Measurements from ENCODE around the gene SDK1. TPM values are rescaled to one million over a fixed set of nuclear protein-coding genes. Genes with fewer than 3 reads are reported as not detected.

The SDK1 gene
- total and polyA plus RNA-seq, 2 of the 8 experiments (the other 6 are each of a cell fraction or from before 2014, with no cell fraction given) = 3.3 to 7.2 TPM

DNA sequence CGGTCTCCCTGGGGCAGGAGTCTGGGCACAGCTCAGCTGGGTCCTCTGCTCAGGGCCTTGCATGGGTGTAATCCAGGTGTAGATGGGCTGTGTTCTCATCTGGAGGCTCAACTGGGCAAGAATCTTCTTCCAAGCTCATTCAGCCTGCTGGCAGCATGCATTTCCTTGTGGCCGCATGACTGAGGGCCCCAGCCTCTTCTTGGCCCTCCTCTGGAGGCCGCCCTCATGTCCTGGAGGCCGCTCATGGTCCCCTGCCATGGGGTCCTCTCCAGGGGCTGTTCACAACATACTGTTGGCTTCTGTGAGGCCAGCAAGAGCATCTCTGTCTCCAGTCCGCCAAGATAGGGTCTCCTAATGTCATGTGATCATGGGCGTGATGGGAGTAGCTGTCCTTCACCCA is 943.6 kb downstream of the SDK1 start (continued):
- no peak for TF ChIP-seq CHD7 (IDR thresholded peaks at IDR 0.05; ENCODE audit: insufficient replicate concordance, low read length)
- no peak for TF ChIP-seq HDAC2 (IDR thresholded peaks at IDR 0.05; ENCODE audit: borderline replicate concordance in 1 of 2, low read depth in 2 of 2, low read length in 2 of 2)
- no peak for TF ChIP-seq JUN (IDR thresholded peaks at IDR 0.05; ENCODE audit: low read depth, low read length)
- no peak for TF ChIP-seq BCL11A (IDR thresholded peaks at IDR 0.05; ENCODE audit: low read depth in 2 of 2, low read length in 2 of 2)
- no peak for TF ChIP-seq NANOG (IDR thresholded peaks at IDR 0.05; ENCODE audit: insufficient read depth, low read depth, low read length, poor library complexity, severe bottlenecking)
- no peak for TF ChIP-seq TAF7 (optimal IDR thresholded peaks at IDR 0.05; ENCODE audit: borderline replicate concordance, low read depth, low read length)
- TF ChIP-seq CTCF (IDR thresholded peaks at IDR 0.05; ENCODE audit: control extremely low read depth in 1 of 3, insufficient read depth in 1 of 3, low read depth in 1 of 3, low read length in 3 of 3) = no peak
